GM18505 (cell line): ENCODE data around the gene CHKA.

Experiments
- ATAC-seq: cut with Tn5 transposase; IDR thresholded peaks from one replicate; pipeline ENCODE4 v1.9.1; 2021; ENCODE audit not compliant: unreplicated experiment
- POLR2A ChIP-seq: IDR thresholded peaks from 4 replicates; pipeline ENCODE4 v1.6.1; 2011; ENCODE audit warnings: borderline replicate concordance; ENCODE audit not compliant: insufficient read depth, insufficient read length; ENCODE audit errors: extremely low read depth

The CHKA gene

DNA sequence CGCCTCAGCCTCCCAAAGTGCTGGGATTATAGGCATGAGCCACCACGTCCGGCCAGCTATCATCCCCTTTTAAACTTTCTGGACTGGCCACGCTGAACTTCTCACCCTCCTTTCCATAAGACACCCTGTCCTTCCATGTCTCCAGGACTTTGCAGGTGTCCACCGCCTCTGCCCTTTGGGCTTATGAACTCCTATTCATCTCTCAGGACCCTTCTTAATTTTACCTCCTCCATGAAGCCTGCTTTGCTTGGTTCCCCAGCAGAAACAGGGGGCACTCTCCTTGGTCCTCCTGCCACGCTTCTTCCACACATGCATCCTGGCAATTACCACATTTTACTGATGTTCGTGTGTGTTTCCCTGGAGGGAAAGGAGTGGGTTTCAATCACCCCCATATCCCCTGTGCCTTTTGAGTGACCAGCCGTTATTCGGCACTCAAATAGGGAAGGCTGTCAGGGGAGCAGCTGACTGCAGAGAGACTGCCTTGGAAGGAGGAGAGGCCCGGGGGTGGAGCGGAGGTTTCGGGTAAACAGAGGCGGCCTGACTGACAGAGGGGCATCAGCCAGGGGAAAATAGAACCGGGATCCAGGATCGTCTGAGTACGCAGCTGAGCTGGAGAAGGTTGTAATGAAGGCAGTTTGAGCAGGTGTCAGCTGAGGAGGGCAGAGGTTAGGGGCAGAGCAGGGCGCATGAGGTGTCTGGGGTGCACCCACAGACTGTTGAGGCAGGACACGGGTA, 27.1 kb upstream of the CHKA start:
- TF ChIP-seq POLR2A, result no peak
- no peak for ATAC-seq

DNA sequence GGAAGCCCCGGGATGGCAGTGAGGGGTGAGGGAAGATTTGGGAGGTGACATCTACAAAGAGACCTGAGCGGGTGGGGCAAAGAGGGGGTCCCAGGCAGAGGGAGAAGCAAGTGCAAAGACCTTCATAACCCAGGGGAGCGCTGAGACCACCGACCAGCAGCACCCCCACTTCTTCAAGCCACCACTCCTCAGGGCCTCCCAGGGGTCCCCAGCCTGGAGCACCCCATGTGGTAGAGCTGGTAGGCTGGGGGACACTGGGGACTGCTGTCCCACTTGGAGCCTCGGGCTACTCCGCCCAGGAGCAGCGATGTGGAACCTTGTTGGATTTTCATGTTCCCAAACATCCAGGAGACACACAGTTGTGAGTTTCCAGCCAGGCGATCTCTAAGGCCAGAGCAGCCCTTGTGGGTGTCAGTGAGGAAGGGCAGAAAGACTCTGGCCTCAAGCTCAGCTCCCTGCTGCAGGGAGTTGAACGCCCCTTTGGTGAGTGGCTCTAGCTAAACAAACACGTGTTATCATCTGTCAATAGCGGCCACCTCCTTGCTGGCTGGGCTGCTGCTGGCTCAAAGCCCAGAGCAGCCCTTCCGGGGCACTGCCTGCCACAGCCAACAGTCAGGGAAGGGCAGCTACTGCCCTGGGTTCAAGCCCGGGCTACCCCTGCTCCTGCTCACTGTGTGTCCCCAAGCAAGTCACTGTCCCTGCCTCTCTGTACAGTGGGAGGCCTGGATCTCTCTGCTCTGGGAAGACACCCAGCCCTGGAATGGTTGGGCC, 25.7 kb upstream of the CHKA start:
- TF ChIP-seq POLR2A, result no peak
- no peak for ATAC-seq

GRCh38 chr11:68146010-68146540, 24.9 kb upstream of the CHKA start:
- no peak for TF ChIP-seq POLR2A
- ATAC-seq, result no peak

GRCh38 chr11:68145120-68145866, 24.1 kb upstream of the CHKA start:
- no peak for TF ChIP-seq POLR2A
- no peak for ATAC-seq

DNA sequence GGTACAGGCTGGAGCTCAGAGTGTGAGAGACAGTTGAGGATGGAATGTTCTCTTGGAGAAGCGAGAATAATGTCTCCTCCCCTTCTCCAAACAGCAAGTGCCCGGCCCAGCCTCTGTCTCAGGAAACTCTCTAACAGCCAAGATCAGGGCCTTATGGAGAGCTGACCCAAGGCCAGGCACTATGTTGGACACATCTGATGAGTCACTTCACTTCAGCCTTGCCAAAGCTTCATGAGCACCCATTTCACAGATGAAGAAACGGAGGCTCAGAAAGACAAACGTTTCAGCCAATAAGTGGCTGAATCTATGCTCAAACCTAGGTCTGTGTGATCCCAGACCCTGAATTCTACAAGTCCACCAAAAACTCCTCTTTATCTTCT, 22.1 kb upstream of the CHKA start:
- ATAC-seq, result no peak

GRCh38 chr11:68142441-68143309, 21.5 kb upstream of the CHKA start:
- ATAC-seq, result no peak

More for the DNA sequence above, 22.1 kb upstream of the CHKA start:
- no peak for TF ChIP-seq POLR2A

DNA sequence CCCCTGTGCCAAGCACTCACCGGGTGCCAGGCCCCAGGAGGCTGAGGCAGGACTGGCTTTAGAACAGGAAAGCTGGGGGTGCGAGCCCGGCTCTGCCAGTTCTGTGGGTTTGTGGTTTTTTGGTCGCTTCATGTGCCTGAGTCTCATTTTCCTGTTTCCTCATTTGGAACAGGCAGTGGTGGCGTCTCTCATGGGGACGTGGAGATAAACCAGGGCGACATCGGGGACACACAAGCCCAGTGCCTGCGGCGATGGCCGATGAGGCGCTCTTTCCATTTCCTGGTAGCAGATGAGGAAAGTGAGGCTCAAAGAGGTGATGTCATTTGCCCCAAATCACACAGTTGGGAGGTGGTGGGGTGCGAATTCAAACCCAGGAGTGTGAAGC, 20.8 kb upstream of the CHKA start:
- no peak for TF ChIP-seq POLR2A
- ATAC-seq, result no peak

More at GRCh38 chr11:68142441-68143309, 21.5 kb upstream of the CHKA start:
- TF ChIP-seq POLR2A, result no peak

- no peak for ATAC-seq
- TF ChIP-seq POLR2A, result no peak
Measured at GRCh38 chr11:68141246-68142027, 20.2 kb upstream of the CHKA start.

- TF ChIP-seq POLR2A, result no peak
- ATAC-seq, result no peak
Measured at GRCh38 chr11:68140496-68141245, 19.5 kb upstream of the CHKA start.

DNA sequence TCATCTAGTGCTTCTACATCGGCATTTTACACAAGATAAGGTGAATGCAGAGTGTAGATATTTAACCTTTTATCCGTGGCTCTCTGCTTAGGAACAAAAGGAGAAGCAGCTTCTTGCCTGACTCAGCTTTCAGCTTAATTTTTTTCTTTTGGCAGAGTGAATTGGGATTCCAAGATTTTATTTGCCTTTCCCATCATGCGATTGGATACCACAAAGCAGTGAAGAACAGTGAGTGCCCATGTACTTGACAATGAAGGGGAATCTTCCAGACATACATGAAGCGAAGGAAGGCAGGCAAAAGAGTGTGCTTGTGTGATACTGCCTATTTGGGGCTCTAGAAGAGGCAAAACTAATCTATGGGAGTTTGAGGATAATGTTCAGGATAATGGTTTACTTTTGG, 17.0 kb upstream of the CHKA start:
- TF ChIP-seq POLR2A, result no peak
- no peak for ATAC-seq

GRCh38 chr11:68137833-68138232, 16.6 kb upstream of the CHKA start:
- no peak for TF ChIP-seq POLR2A
- no peak for ATAC-seq
